Activated CD4-positive, alpha-beta T cell treated with anti-CD3 and anti-CD28 coated beads for 24 hours (primary cell): ENCODE data around the gene SEMA3G.

Experiments
- DNase-seq, 2 donors: peaks; one replicate each; pipeline ENCODE4 v3.0.0-alpha.2; 2020; ENCODE audit warnings: low read depth in 2 of 2

SEMA3G gene

DNA sequence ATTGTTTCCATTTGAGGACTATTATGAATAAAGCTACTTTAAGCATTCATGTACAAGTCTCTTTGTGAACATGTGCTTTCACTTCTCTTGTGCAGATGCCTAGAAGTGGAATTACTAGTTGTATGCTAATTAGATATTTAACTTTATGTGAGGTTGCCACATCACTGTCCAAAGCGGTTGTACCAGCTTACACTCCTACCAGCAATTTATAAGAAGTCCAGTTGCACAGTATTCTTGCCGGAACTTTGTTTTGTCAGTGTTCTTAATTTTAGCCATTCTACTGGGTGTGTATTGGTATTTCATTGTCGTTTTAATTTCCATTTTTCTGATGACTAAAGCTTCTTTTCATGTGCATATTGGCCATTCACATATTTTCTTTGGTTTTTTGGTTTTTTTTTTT is 29.1 kb downstream of the SEMA3G start:
- no peak for DNase-seq

DNA sequence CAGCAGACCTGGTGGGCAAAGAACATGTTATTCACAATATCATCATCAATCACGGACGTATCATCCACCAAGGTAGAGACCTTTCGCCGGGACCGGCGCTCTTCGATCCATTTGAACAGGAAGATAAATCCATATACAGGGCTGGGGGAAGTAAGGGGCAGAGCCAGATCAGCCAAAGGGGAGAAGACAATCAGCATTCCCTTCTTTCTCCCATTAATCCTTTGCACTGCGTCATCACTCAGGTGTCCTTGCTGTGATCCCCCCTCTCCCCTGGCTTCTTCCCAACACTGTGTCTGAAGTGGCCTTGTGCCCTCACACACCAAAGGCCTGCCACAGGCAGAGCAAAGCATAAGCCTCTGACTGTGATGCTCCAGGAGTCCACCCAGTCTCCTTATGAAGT is 36.4 kb downstream of the SEMA3G start:
- DNase-seq = no peak

- DNase-seq = no peak
Measured at GRCh38 chr3:52407779-52408178, 37.1 kb downstream of the SEMA3G start.

DNA sequence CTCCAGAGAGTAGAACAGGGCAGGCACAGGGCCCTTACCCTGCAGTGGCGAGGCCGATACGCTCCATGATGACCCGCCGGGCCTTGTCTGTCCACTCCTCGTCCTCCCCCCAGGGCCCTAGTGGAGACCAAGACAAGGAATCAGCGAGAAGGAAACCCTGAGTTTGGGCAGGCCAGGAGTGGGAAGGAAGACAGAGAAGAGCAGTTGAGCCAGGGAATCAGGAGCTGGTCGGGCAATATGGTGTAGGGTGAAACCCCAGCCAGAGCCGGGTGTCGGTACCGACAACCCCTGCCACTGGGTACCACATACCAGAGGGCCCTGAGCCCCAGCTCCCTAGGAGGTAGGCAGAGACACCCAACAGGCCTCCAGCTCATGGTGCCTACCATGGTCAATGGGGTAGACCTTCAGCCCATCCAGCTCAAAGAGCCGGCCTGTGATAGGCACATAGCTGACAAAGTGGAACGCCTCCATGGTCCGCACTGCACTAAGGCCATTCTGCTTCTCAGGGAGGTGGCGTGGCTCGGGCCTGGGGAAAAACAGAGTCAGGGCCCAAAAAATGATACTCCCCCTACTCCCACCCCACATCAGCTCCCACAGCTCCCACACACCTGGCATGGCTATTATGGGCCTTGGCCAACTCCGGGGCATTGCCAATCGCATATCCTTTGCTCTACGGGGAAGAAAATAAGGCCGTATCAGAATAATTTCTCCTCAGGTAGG is 38.0 kb downstream of the SEMA3G start:
- DNase-seq = no peak

- DNase-seq = no peak
Measured at GRCh38 chr3:52406231-52406661, 38.7 kb downstream of the SEMA3G start.

DNA sequence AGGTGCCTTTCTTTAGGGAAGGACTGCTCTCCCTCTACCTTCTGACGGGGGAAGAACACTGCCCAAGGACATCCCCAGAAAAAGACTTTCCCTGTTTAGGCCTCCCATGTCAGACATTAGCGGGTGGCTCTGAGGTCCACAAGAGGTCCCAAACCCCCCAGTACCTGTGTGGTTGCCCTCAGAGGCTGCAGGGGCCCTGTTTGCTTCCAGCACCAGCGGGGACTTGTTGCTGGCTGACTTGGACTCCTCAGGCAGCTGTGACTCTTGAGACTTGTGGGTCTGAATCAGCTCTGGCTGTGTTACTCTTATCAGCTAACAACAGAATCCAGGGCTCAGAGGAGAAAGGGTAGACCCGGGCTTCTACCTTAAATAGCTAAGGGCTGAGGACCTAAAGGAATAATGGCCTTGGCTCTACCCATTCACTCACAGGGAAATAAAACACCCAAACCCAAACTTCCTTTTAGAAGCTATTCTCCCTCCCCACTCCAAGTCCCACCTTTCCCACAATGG is 39.2 kb downstream of the SEMA3G start:
- no peak for DNase-seq

- no peak for DNase-seq
Measured at GRCh38 chr3:52405066-52405465, 39.8 kb downstream of the SEMA3G start.

DNA sequence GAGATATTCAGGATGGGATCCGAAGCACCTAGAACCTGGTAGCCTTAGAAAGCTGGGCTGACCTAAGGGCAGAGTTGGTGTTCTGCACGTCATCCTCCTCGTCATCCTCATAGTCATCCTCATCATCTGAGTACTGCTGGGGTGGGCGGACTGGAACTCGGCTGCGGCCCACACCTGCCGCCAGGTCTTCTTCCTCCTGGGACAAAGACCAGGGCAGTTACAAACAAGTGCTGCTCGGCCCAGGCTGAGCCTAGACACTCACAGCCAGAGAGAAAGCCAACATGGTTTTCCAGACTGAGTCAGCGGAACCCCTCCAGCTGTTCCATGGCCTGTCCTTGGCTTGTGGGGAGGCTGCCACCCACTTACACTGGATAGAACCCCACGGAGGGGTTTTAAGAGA is 40.5 kb downstream of the SEMA3G start:
- DNase-seq = no peak

- DNase-seq = no peak
Measured at GRCh38 chr3:52403955-52404354, 40.9 kb downstream of the SEMA3G start.

- DNase-seq = no peak
Measured at GRCh38 chr3:52403271-52403841, 41.5 kb downstream of the SEMA3G start.

GRCh38 chr3:52402706-52403270 is 42.1 kb downstream of the SEMA3G start:
- no peak for DNase-seq

DNA sequence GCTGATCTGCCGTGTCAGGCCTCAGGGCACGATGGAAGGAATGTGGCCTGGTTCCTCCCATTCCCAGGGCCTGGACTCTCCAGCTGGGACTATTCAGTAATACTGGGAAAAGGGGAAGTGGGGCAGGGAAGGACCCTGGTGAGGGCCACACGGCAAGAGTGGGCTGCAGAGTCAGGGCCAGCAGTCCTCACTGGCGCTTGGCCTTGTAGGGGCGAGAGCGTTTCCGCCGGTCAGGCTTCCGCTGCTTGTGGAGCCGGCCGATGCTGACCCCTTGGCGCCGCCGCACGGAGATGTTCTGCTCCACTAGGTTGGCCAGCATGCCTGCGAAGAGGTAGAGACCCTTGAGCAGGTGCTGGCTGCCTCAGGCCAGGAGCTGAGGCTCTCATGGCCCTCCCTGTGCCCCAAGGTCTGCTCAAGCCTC is 42.8 kb downstream of the SEMA3G start:
- DNase-seq = no peak

DNA sequence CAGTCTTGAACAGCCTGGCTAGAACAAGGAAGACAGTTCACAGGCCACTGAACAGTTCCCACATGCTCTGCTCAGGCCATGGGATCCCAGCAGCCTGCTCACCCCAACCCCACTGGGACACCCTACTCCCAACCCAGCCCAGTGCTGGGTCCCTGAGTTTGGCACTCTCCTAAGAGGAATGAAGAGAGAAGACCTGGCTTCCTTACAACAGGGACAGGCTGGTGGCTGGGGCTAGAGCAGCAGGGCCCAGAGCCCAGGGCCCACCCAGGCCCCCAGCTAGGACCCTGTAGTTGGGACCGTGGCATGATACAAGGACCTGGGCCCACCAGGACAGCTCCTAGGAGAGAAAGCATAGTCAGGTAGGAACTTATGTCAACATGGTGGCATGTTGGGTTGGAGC is 43.4 kb downstream of the SEMA3G start:
- DNase-seq = no peak

DNA sequence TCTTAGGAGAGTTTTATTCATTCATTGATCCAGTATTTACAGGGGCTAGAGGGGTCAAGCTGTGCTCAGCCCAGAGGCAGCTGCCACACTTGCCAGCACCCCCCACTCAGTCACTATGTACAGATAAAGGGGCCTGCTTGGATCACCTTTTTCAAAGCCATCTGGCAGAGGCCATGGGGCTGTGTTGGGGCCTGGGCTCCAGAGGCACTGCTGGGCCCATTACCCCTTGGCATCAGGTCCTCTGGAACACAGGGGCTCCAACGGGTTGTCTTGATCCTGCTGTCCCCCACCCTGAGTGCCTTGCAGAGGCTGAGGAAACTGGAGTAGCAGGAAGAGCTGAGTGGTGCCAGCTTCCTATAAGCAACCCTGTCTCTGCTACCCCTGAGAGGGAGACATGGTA is 43.9 kb downstream of the SEMA3G start:
- no peak for DNase-seq

DNA sequence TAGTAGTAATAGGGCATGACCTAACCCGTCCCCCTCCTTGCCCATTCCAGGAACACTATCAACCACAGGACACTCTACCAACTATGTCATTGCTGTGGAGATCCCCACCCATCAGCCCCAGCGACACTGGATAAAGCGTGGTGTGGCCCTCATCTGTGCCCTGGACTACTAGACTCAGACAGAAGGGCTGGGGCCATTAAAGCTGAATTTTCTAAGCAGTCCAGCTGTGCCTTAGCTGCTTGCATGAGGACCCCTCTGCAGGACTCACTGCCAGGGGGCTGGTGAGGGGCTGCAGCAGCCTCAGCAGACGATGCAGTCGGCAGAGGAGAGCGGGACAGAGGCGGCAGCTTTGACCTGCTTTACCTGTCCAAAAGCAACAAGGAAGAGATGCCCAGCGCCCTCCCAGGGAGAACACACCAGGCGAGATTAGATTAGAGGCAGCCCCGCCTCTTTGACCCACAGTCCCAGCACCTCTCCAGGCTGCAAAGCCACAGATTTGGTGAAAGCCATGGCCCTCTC is 44.6 kb downstream of the SEMA3G start:
- no peak for DNase-seq

DNA sequence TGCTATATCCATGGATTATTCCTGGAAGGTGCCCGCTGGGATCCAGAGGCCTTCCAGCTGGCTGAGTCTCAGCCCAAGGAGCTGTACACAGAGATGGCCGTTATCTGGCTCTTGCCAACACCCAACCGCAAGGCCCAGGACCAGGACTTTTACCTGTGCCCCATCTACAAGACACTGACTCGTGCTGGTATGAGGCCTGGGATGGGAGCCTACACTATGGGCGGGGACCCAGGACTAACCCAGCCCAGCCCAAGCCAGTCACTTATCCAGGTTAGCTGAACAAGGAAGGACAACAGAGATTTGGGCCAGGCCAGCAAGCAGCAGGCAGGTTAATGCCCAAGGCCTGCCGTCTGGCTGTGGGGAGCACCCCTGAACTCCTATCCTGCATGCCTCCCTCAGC is 45.3 kb downstream of the SEMA3G start:
- DNase-seq = no peak

GRCh38 chr3:52399131-52399530 is 45.8 kb downstream of the SEMA3G start:
- DNase-seq = no peak

GRCh38 chr3:52398670-52399081 is 46.2 kb downstream of the SEMA3G start:
- DNase-seq = no peak

DNA sequence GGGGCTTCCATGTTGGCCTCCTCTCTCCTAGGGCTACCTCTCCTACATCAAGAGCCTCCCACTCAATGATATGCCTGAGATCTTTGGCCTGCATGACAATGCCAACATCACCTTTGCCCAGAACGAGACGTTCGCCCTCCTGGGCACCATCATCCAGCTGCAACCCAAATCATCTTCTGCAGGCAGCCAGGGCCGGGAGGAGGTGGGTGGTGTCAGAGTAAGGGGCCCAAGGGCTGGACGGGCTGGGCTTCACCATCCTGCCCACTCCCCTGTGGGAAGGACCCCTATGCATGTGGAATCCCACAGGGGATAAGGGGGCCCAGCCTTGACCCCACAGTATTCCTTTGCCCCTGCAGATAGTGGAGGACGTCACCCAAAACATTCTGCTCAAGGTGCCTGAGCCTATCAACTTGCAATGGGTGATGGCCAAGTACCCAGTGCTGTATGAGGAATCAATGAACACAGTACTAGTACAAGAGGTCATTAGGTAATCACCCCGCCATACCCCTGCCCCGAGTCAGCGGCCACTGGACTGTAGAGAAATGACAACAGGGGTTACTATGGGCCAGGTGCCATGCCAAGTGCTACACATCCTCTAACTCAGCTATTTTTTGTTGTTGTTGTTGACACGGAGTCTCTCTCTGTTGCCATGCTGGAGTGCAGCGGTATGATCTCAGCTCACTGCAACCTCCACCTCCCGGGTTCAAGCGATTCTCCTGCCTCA is 47.1 kb downstream of the SEMA3G start:
- no peak for DNase-seq

DNA sequence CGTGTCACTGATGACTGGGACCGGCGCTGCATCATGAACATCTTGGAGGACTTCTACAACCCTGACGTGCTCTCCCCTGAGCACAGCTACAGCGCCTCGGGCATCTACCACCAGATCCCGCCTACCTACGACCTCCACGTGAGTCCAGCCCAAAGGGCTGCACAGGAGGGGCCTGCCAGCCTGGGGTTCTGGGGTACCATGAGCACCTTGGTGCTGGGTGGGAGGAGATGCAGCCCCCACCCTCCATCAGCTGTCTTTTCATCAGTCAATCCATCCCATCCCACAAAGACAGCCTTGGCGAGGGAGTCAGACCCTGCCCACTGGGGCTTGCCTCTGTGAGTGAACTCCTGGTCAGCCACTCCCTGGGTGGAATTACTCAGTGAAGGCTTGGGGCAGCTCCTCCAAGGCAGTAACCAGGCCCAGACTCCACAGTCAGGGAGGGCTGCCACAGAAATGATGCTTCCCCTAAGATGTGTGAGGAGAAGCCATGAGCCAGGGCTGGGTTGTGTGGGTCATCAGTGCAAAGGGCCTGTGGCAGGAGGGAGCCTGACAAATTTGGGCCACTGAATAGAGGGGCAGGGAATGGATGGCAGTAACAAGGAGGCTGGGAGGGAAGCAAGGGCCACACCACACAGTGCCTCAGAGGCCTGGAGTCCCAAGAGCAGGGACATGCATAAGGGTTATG is 47.9 kb downstream of the SEMA3G start:
- no peak for DNase-seq

- no peak for DNase-seq
Measured at GRCh38 chr3:52396011-52396906, 48.6 kb downstream of the SEMA3G start.
